Loucy (cell line): ENCODE results near the gene EXOC5.

Source experiments
- EZH2phosphoT487 ChIP-seq: fragments of 200-600 bp; IDR thresholded peaks from 2 replicates; pipeline ENCODE4 v1.6.1; 2018; ENCODE audit warnings: antibody characterized with exemption, mild to moderate bottlenecking, moderate library complexity, borderline replicate concordance
- TF ChIP-seq, protein P1 (sequence below): fragments of 200-600 bp; sonication (generic); conservative IDR thresholded peaks from 2 replicates; pipeline ENCODE4 v1.5.1; 2014; ENCODE audit warnings: mild to moderate bottlenecking, antibody characterized with exemption, low read length

GRCh38 chr14:57179273-57179672, 89.4 kb downstream of the EXOC5 start:
- TF ChIP-seq, protein P1, sequence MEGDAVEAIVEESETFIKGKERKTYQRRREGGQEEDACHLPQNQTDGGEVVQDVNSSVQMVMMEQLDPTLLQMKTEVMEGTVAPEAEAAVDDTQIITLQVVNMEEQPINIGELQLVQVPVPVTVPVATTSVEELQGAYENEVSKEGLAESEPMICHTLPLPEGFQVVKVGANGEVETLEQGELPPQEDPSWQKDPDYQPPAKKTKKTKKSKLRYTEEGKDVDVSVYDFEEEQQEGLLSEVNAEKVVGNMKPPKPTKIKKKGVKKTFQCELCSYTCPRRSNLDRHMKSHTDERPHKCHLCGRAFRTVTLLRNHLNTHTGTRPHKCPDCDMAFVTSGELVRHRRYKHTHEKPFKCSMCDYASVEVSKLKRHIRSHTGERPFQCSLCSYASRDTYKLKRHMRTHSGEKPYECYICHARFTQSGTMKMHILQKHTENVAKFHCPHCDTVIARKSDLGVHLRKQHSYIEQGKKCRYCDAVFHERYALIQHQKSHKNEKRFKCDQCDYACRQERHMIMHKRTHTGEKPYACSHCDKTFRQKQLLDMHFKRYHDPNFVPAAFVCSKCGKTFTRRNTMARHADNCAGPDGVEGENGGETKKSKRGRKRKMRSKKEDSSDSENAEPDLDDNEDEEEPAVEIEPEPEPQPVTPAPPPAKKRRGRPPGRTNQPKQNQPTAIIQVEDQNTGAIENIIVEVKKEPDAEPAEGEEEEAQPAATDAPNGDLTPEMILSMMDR, result no peak
- no peak for TF ChIP-seq EZH2phosphoT487
